ENCODE measurements around the gene RIC8A. TPM values are rescaled to one million over a fixed set of nuclear protein-coding genes. Genes with fewer than 3 reads are reported as not detected.

The RIC8A gene
- total RNA-seq, 2 experiments from 2014 or later, result 97.6 to 125 TPM

- Histone ChIP-seq H3K36me3 (ENCODE audit: insufficient read depth, low read length) (peaks cover 62% of the 10 kb centered on the region), H4K20me1 (ENCODE audit: insufficient read depth, low read length) (peaks cover 10% of the 10 kb centered on the region; the same call in 1 of the 2 replicates), H3K4me1 (ENCODE audit: insufficient read depth, low read length, poor library complexity, severe bottlenecking) (peaks cover 17% of the 10 kb centered on the region), H3K9me2 (ENCODE audit: insufficient read depth, low read length) (no peaks in the 10 kb centered on the region), H3K4me3 (ENCODE audit: low read depth, low read length, poor library complexity, severe bottlenecking) (no peak overlapping the region), H3K27ac (ENCODE audit: low read depth, low read length, poor library complexity, severe bottlenecking) (no peak overlapping the region), H3K79me2 (ENCODE audit: insufficient read depth, low read depth, low read length) (peaks cover 32% of the 10 kb centered on the region), H3K9me3 (ENCODE audit: low read length) (no peaks in the 10 kb centered on the region), H2AFZ (ENCODE audit: low read length) (no peak overlapping the region), H3K4me2 (ENCODE audit: low read length) (no peak overlapping the region)
- intact Hi-C loops (cut with micrococcal nuclease; ENCODE audit: unreplicated experiment), result no loop called here
- DNase-seq (ENCODE audit: low spot score), result no peak
- no peak for TF ChIP-seq EZH2phosphoT487 (IDR thresholded peaks at IDR 0.05; ENCODE audit: borderline replicate concordance, low read depth, low read length)
- TF ChIP-seq, protein P1, sequence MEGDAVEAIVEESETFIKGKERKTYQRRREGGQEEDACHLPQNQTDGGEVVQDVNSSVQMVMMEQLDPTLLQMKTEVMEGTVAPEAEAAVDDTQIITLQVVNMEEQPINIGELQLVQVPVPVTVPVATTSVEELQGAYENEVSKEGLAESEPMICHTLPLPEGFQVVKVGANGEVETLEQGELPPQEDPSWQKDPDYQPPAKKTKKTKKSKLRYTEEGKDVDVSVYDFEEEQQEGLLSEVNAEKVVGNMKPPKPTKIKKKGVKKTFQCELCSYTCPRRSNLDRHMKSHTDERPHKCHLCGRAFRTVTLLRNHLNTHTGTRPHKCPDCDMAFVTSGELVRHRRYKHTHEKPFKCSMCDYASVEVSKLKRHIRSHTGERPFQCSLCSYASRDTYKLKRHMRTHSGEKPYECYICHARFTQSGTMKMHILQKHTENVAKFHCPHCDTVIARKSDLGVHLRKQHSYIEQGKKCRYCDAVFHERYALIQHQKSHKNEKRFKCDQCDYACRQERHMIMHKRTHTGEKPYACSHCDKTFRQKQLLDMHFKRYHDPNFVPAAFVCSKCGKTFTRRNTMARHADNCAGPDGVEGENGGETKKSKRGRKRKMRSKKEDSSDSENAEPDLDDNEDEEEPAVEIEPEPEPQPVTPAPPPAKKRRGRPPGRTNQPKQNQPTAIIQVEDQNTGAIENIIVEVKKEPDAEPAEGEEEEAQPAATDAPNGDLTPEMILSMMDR (conservative IDR thresholded peaks at IDR 0.05; ENCODE audit: low read length), result no peak
- BruUV-seq (replicated peaks), result no TSS peak
- ChIA-PET POLR2A (no interaction called here), CTCF (ENCODE audit: unreplicated experiment) (no interaction called here)
Observed at GRCh38 chr11:240315-240714, 32.8 kb downstream of the RIC8A start.

DNA sequence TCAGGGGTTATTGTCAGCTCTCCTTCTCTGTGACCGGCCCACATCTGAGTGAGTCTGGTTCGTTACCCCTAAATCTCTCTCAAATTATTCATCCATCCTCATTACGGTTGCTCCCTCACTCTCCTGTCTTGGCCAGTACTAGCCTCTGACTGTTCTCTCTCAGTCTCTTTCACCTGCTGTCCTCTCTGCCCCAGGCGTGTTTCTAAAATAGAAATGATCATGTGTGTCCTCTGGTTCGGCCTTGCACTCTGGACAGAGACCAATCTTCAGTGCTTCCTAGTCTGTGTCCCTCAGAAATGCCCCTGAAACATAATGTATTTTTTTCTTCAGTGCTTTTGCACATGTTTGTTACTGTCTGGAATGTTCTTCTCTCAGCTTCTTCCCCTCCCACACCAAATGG, 34.1 kb downstream of the RIC8A start:
- Histone ChIP-seq H3K79me2 (ENCODE audit: insufficient read depth, low read depth, low read length) (peaks cover 32% of the 10 kb centered on the region), H3K9me3 (ENCODE audit: low read length) (no peaks in the 10 kb centered on the region), H3K9me2 (ENCODE audit: insufficient read depth, low read length) (no peaks in the 10 kb centered on the region), H2AFZ (ENCODE audit: low read length) (no peak overlapping the region), H3K4me1 (ENCODE audit: insufficient read depth, low read length, poor library complexity, severe bottlenecking) (peaks cover 14% of the 10 kb centered on the region), H4K20me1 (ENCODE audit: insufficient read depth, low read length) (peaks cover 10% of the 10 kb centered on the region; the same call in 1 of the 2 replicates), H3K36me3 (ENCODE audit: insufficient read depth, low read length) (peaks cover 75% of the 10 kb centered on the region), H3K4me3 (ENCODE audit: low read depth, low read length, poor library complexity, severe bottlenecking) (no peak overlapping the region), H3K4me2 (ENCODE audit: low read length) (no peak overlapping the region), H3K27ac (ENCODE audit: low read depth, low read length, poor library complexity, severe bottlenecking) (no peak overlapping the region)
- CTCF ChIA-PET (ENCODE audit: unreplicated experiment), result no interaction called here
- intact Hi-C loops (cut with micrococcal nuclease; ENCODE audit: unreplicated experiment), result no loop called here
- no peak for TF ChIP-seq EZH2phosphoT487 (IDR thresholded peaks at IDR 0.05; ENCODE audit: borderline replicate concordance, low read depth, low read length)
- TF ChIP-seq, protein P1 (conservative IDR thresholded peaks at IDR 0.05; ENCODE audit: low read length), result no peak
- no TSS peak for BruUV-seq (replicated peaks)
- DNase-seq (ENCODE audit: low spot score), result no peak
- POLR2A ChIA-PET, result interaction anchor here (0.5 to 1.1 kb wide), 4 partner anchors 8 to 99 kb away, joined by 3 to 5 read pairs (median 4); no protein-coding TSS in a partner anchor

DNA sequence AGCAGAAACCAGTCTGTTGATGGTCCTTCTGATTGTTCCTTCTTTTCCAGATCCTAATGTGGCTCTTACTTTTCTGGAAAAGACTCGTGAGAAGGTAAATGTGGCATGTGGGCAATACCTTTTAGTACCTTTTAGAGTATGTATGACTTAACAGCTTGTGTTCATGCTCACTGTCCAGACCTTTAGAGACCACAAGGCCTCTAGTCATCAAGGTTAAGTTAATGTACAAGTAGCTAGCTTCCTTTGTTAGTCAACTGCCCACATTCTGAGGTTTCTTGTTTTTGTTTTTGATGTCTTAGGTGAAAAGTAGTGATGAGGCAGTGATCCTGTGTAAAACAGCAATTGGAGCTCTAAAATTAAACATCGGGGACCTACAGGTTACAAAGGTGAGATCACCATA, 36.9 kb downstream of the RIC8A start:
- TF ChIP-seq EZH2phosphoT487 (IDR thresholded peaks at IDR 0.05; ENCODE audit: borderline replicate concordance, low read depth, low read length), result no peak
- TF ChIP-seq, protein P1 (conservative IDR thresholded peaks at IDR 0.05; ENCODE audit: low read length), result no peak
- no peaks in the 10 kb centered on the region for H3K9me3 ChIP-seq (ENCODE audit: low read length)
- no peak overlapping the region for H3K4me2 ChIP-seq (ENCODE audit: low read length)
- H3K4me3 ChIP-seq (ENCODE audit: low read depth, low read length, poor library complexity, severe bottlenecking), result no peak overlapping the region
- H3K4me1 ChIP-seq (ENCODE audit: insufficient read depth, low read length, poor library complexity, severe bottlenecking), result no peaks in the 10 kb centered on the region
- no peak overlapping the region for H2AFZ ChIP-seq (ENCODE audit: low read length)
- intact Hi-C loops (cut with micrococcal nuclease; ENCODE audit: unreplicated experiment), result no loop called here
- no peaks in the 10 kb centered on the region for H4K20me1 ChIP-seq (ENCODE audit: insufficient read depth, low read length)
- H3K9me2 ChIP-seq (ENCODE audit: insufficient read depth, low read length), result no peaks in the 10 kb centered on the region
- H3K79me2 ChIP-seq (ENCODE audit: insufficient read depth, low read depth, low read length), result peaks cover 6% of the 10 kb centered on the region; the same call in 1 of the 2 replicates
- no TSS peak for BruUV-seq (replicated peaks)
- POLR2A ChIA-PET, result no interaction called here
- no peak for DNase-seq (ENCODE audit: low spot score)
- peaks cover 96% of the 10 kb centered on the region for H3K36me3 ChIP-seq (ENCODE audit: insufficient read depth, low read length)
- H3K27ac ChIP-seq (ENCODE audit: low read depth, low read length, poor library complexity, severe bottlenecking), result no peak overlapping the region
- CTCF ChIA-PET (ENCODE audit: unreplicated experiment), result no interaction called here

All from OCI-LY7 (cell line).